Body of pancreas (tissue), 4 donors: ENCODE results near the gene ACOD1.

ENCODE experiments used
- CTCF ChIP-seq, 7 experiments: fragments of 450-650 bp in 4 of 7; fragments of 200-600 bp in 3 of 7; sonication (generic) in 3 of 7; IDR thresholded peaks; one replicate each; pipeline ENCODE4 v1.5.1; 2016 to 2019; ENCODE audit warnings: antibody characterized with exemption in 7 of 7
- POLR2A ChIP-seq, 3 donors: fragments of 450-650 bp; IDR thresholded peaks; one replicate each; pipeline ENCODE4 v1.6.1; 2016; ENCODE audit warnings: antibody characterized with exemption in 3 of 3, mild to moderate bottlenecking in 2 of 3

- TF ChIP-seq CTCF (IDR thresholded peaks at IDR 0.05) (no peak), POLR2A (IDR thresholded peaks at IDR 0.05) (no peak)
Measured at GRCh38 chr13:76950101-76950500, 1.8 kb downstream of the ACOD1 start.
